PC-9 (cell line): ENCODE data around the gene RICTOR. TPM values are rescaled to one million over a fixed set of nuclear protein-coding genes. Genes with fewer than 3 reads are reported as not detected.

Experiments
- BruUV-seq: library from RNA; stranded (reverse); fragments of 400-500 nt; replicated peaks from 2 replicates; lab custom pipeline; 2021; lab: Mats Ljungman, UMichigan
- CTCF ChIA-PET: fragments of 300-600 bp; sonication (Branson Sonifier 250); formaldehyde crosslinking; loops from one replicate; lab custom pipeline; 2022; ENCODE audit warnings: antibody characterized with exemption; lab: Charles Lee
- POLR2A ChIA-PET: fragments of 300-600 bp; sonication (Branson Sonifier 250); formaldehyde crosslinking; loops from one replicate; lab custom pipeline; 2022; ENCODE audit warnings: antibody characterized with exemption; ENCODE audit not compliant: unreplicated experiment; lab: Charles Lee
- DNase-seq, 2 experiments: peaks; one replicate each; pipeline versions ENCODE4 v3.0.0 to v3.0.0-alpha.2; 2015 to 2022; ENCODE audit warnings: mixed read lengths in 1 of 2
- H2AFZ ChIP-seq: fragments of 200-600 bp; sonication (generic); 2 replicates; pipeline ENCODE4 v1.8.1; 2017; ENCODE audit warnings: antibody characterized with exemption
- H3F3A ChIP-seq: fragments of 200-600 bp; sonication (generic); 2 replicates; pipeline ENCODE4 v1.8.1; 2017; ENCODE audit warnings: antibody characterized with exemption, mild to moderate bottlenecking, low read depth; ENCODE audit not compliant: insufficient read depth
- H3K27ac ChIP-seq: fragments of 200-600 bp; sonication (generic); 2 replicates; pipeline ENCODE4 v1.6.1; 2016; ENCODE audit warnings: mixed run types
- H3K27me3 ChIP-seq: fragments of 200-600 bp; sonication (generic); 2 replicates; pipeline ENCODE4 v1.6.1; 2016; ENCODE audit warnings: low read depth, mixed run types; ENCODE audit not compliant: insufficient read depth
- H3K36me3 ChIP-seq: fragments of 200-600 bp; sonication (generic); 2 replicates; pipeline ENCODE4 v1.6.1; 2016; ENCODE audit warnings: low read depth, mixed run types
- H3K4me1 ChIP-seq: fragments of 200-600 bp; sonication (generic); replicated peaks from 2 replicates; pipeline ENCODE4 v1.6.1; 2016; ENCODE audit warnings: mixed run types; ENCODE audit not compliant: insufficient read depth
- H3K4me2 ChIP-seq: fragments of 200-600 bp; sonication (generic); 2 replicates; pipeline ENCODE4 v1.6.1; 2017; ENCODE audit warnings: mixed run types
- H3K4me3 ChIP-seq: fragments of 200-600 bp; sonication (generic); 2 replicates; pipeline ENCODE4 v1.6.1; 2016; ENCODE audit warnings: mixed run types
- H3K79me2 ChIP-seq: fragments of 200-600 bp; sonication (generic); 2 replicates; pipeline ENCODE4 v1.6.1; 2017; ENCODE audit warnings: low read depth, mixed run types
- H3K9me2 ChIP-seq: fragments of 200-600 bp; sonication (generic); 2 replicates; pipeline ENCODE4 v1.8.1; 2017; ENCODE audit warnings: mild to moderate bottlenecking; ENCODE audit not compliant: insufficient read depth
- H3K9me3 ChIP-seq: fragments of 200-600 bp; sonication (generic); 2 replicates; pipeline ENCODE4 v1.8.1; 2016; ENCODE audit warnings: low read depth; ENCODE audit not compliant: insufficient read depth
- H4K20me1 ChIP-seq: fragments of 200-600 bp; sonication (generic); 2 replicates; pipeline ENCODE4 v1.8.1; 2017; ENCODE audit not compliant: insufficient read depth
- EZH2 ChIP-seq: fragments of 200-600 bp; sonication (generic); IDR thresholded peaks from 2 replicates; pipeline ENCODE4 v1.8.0; 2017; ENCODE audit warnings: antibody characterized with exemption, low read depth
- intact Hi-C: fragments of 100-400 bp; cut with micrococcal nuclease; formaldehyde crosslinking; loops from one replicate; pipeline ENCODE4 v1.10.0; 2022; ENCODE audit not compliant: unreplicated experiment
- total RNA-seq: library from RNA; stranded (reverse); gene quantifications from 2 replicates; pipeline ENCODE4 v1.2.3, GENCODE V29; 2021
- TF ChIP-seq, protein P1 (sequence below): fragments of 200-600 bp; sonication (generic); conservative IDR thresholded peaks from 2 replicates; pipeline ENCODE4 v1.6.1; 2017; ENCODE audit warnings: mixed run types, antibody characterized with exemption, mild to moderate bottlenecking, moderate library complexity

The RICTOR gene
- total RNA-seq, 1 experiment from 2014 or later: 103 TPM

DNA sequence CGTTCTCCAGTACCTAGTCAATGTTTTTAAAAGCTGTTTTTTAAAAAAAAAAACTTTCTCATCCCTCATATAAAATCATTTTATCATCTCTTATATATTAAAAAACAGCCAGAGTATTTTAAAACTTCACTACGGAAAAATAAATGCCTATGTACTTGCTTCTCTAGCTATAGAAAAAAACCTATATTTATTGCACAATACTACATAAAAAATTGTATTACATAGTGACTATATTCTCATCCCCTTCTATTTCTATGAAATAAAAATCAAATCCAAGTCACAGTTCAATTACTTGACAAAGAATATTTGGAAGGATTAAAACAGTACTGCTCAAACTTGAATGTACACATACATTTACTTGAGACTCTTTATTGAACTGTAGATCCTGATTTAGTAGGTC lies 56.7 kb downstream of the RICTOR start:
- H3K4me1 ChIP-seq: peaks cover 4% of the 10 kb centered on the region; the same call in 1 of the 2 replicates
- no peak for TF ChIP-seq EZH2
- TF ChIP-seq, protein P1, sequence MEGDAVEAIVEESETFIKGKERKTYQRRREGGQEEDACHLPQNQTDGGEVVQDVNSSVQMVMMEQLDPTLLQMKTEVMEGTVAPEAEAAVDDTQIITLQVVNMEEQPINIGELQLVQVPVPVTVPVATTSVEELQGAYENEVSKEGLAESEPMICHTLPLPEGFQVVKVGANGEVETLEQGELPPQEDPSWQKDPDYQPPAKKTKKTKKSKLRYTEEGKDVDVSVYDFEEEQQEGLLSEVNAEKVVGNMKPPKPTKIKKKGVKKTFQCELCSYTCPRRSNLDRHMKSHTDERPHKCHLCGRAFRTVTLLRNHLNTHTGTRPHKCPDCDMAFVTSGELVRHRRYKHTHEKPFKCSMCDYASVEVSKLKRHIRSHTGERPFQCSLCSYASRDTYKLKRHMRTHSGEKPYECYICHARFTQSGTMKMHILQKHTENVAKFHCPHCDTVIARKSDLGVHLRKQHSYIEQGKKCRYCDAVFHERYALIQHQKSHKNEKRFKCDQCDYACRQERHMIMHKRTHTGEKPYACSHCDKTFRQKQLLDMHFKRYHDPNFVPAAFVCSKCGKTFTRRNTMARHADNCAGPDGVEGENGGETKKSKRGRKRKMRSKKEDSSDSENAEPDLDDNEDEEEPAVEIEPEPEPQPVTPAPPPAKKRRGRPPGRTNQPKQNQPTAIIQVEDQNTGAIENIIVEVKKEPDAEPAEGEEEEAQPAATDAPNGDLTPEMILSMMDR: no peak
- H3K79me2 ChIP-seq: peaks cover 27% of the 10 kb centered on the region
- no peak overlapping the region for H2AFZ ChIP-seq
- H3K36me3 ChIP-seq: peaks cover 58% of the 10 kb centered on the region
- DNase-seq: no peak
- H3K4me3 ChIP-seq: no peak overlapping the region
- peaks cover 15% of the 10 kb centered on the region; the same call in 1 of the 2 replicates for H4K20me1 ChIP-seq
- H3K9me2 ChIP-seq: no peaks in the 10 kb centered on the region
- no peak overlapping the region for H3K4me2 ChIP-seq
- H3F3A ChIP-seq: peaks cover 10% of the 10 kb centered on the region; the same call in 1 of the 2 replicates
- H3K27me3 ChIP-seq: no peaks in the 10 kb centered on the region
- CTCF ChIA-PET: no interaction called here
- POLR2A ChIA-PET: no interaction called here
- intact Hi-C loops: no loop called here
- H3K27ac ChIP-seq: no peak overlapping the region
- H3K9me3 ChIP-seq: peaks cover 14% of the 10 kb centered on the region; the same call in 1 of the 2 replicates
- no TSS peak for BruUV-seq

DNA sequence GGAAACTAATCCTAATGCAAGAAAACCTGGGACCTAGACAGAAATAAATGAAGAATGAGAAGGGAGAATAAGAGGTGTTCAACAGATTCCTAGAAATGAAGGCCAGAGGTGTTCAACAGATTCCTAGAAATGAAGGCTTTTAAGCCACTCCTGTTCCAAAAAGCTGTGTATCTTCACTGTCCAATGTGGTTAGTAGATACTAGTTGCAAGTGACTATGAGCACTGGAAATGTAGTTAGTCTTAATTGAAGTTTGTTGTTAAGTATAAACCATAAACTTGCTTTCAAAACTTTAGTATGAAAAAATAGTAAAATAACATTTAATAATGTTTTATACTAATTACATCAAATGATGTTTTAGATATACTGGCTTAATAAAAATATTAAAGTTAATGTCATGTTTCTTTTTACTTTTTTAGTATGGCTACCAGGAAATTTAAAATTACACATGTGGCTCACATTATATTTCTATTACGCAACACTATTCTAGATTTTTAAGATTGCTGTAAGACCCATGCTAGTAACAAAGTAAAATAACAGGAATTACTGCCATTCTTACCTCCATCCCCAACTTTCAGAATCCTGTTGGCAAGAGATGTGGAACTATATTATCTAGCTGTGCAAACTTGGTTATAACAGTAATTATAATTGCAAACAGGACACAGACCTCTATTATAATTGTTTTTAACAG lies 57.5 kb downstream of the RICTOR start:
- Histone ChIP-seq H3K4me2 (no peak overlapping the region), H3K4me3 (no peak overlapping the region), H3K9me2 (no peaks in the 10 kb centered on the region), H3K79me2 (peaks cover 21% of the 10 kb centered on the region), H3K36me3 (peaks cover 66% of the 10 kb centered on the region), H2AFZ (no peak overlapping the region), H3K4me1 (peaks cover 4% of the 10 kb centered on the region; the same call in 1 of the 2 replicates), H3K27ac (no peak overlapping the region), H4K20me1 (0 out of 2 replicates have a peak, but pooled peaks cover 11% of the 10 kb centered on the region), H3K27me3 (no peaks in the 10 kb centered on the region), H3F3A (peaks cover 10% of the 10 kb centered on the region; the same call in 1 of the 2 replicates), H3K9me3 (peaks cover 22% of the 10 kb centered on the region)
- ChIA-PET CTCF (no interaction called here), POLR2A (no interaction called here)
- intact Hi-C loops: no loop called here
- no TSS peak for BruUV-seq
- TF ChIP-seq, protein P1: no peak
- DNase-seq: no peak

DNA sequence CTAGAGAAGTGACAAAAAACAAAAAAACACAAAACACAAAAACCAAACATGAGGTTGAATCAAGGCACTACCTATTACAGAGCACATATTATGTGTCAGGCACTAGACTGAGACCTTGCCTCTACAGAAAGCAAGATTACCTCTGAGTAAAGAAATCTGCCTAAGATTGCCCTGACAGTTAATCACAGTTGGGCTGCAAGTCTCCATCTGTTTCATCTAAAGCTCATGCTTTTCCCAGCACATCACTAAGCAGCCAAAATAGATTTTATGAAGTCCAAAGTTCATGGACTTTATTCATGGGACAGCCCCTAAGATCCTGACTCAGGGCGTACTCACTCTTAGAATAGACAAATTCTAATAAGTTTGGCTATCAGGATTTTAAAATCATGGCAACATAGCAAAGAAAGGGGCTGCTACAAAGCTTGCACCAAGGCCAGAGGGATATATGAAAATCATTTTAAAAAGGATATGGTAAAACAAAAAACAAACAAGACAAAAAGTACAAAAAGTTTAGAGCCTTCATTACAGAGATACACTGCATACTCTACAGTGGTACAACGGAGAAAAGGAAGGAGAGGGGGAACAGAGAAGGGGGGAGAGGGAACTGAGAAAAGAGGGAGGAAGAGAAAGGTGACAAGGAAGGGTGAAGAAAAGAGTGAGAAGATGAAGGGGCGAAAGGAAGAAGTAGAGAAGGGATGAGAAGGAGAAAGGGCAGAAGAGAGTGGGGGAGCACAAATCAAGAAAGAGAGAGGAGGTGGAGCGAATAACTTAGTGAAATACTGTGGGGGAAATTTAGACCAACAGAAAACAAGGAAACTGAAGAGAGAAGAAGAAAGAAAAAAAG lies 58.2 kb downstream of the RICTOR start:
- peaks cover 71% of the 10 kb centered on the region for H3K36me3 ChIP-seq
- no TSS peak for BruUV-seq
- H3K4me1 ChIP-seq: peaks cover 4% of the 10 kb centered on the region; the same call in 1 of the 2 replicates
- no peak overlapping the region for H3K27ac ChIP-seq
- no peak overlapping the region for H2AFZ ChIP-seq
- DNase-seq: no peak
- H3K4me3 ChIP-seq: no peak overlapping the region
- ChIA-PET POLR2A (interaction anchor here (0.6 kb wide), 1 partner anchor 85 kb away, joined by 4 read pairs; no protein-coding TSS in a partner anchor), CTCF (interaction anchor here (0.5 kb wide), 1 partner anchor 47 kb away, joined by 7 read pairs; no protein-coding TSS in a partner anchor)
- no peak overlapping the region for H3K4me2 ChIP-seq
- H3F3A ChIP-seq: peaks cover 10% of the 10 kb centered on the region; the same call in 1 of the 2 replicates
- no peaks in the 10 kb centered on the region for H3K27me3 ChIP-seq
- 0 out of 2 replicates have a peak, but pooled peaks cover 11% of the 10 kb centered on the region for H4K20me1 ChIP-seq
- intact Hi-C loops: no loop called here
- H3K79me2 ChIP-seq: peaks cover 21% of the 10 kb centered on the region
- no peak for TF ChIP-seq EZH2
- TF ChIP-seq, protein P1: no peak
- peaks cover 28% of the 10 kb centered on the region for H3K9me3 ChIP-seq
- no peaks in the 10 kb centered on the region for H3K9me2 ChIP-seq
